Measurements from ENCODE around the gene ZGRF1. TPM values are rescaled to one million over a fixed set of nuclear protein-coding genes. Genes with fewer than 3 reads are reported as not detected.

Gene ZGRF1
- total RNA-seq, 1 experiment from 2014 or later: 6.9 TPM

DNA sequence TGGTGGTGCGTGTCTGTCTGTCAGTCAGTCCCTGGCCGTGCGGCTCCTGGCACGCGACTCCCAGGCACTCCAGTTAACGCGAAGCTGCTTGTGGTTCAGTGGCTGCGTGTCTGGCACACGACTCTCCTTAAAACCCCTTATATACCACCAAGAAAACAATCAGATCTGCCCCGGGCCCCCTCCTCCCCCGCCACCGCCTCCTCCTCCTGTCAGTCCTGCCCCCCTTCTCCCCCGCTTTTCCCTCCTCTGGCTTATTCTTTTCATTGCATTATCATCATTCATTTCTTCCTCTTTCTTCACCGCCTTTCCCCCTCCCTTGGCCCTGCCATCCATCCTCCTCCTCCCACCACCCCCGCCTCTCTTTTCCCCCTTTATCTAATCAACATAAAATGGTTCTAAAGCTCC, 120.6 kb downstream of the ZGRF1 start, which contains the start of gene NEUROG2:
NEUROG2 (minus strand) TSS at position 115 of the 405 bp plus-strand sequence. CDS start 705 bp downstream, outside the sequence.
- H3K36me3 Mint-ChIP-seq (ENCODE audit: insufficient read depth, unreplicated experiment): no peaks in the 10 kb centered on the region
- H3K9me3 Mint-ChIP-seq (ENCODE audit: unreplicated experiment): no peaks in the 10 kb centered on the region
- intact Hi-C loops (cut with micrococcal nuclease): no loop called here
- peaks cover 97% of the 10 kb centered on the region for H3K27me3 Mint-ChIP-seq (ENCODE audit: insufficient read depth, unreplicated experiment)
- H3K4me3 Mint-ChIP-seq (ENCODE audit: unreplicated experiment): peak within 1 kb of the TSS; percentile 98
- no peak for TF ChIP-seq CTCF (IDR thresholded peaks at IDR 0.05; ENCODE audit: unreplicated experiment)
- ChIA-PET CTCF (interaction anchor here (0.6 to 1.7 kb wide), 5 partner anchors 8 to 299 kb away, joined by 3 to 6 read pairs (median 3); no protein-coding TSS in a partner anchor), POLR2A (interaction anchor here (0.9 to 1.9 kb wide), 2 partner anchors 8 to 219 kb away, joined by 3 to 6 read pairs; partner anchors contain the start of gene ALPK1)
- no peak within 1 kb of the TSS for H3K27ac Mint-ChIP-seq (ENCODE audit: low read depth, unreplicated experiment)
- peaks cover 26% of the 10 kb centered on the region for H3K4me1 Mint-ChIP-seq (ENCODE audit: insufficient read depth, unreplicated experiment)
- BruUV-seq (replicated peaks): no TSS peak
- DNase-seq (ENCODE audit: unreplicated experiment): no peak

- Mint-ChIP-seq H3K27me3 (ENCODE audit: insufficient read depth, unreplicated experiment) (peaks cover 92% of the 10 kb centered on the region), H3K4me1 (ENCODE audit: insufficient read depth, unreplicated experiment) (peaks cover 26% of the 10 kb centered on the region), H3K4me3 (ENCODE audit: unreplicated experiment) (peak overlapping the region; percentile 98), H3K27ac (ENCODE audit: low read depth, unreplicated experiment) (no peak overlapping the region), H3K9me3 (ENCODE audit: unreplicated experiment) (no peaks in the 10 kb centered on the region), H3K36me3 (ENCODE audit: insufficient read depth, unreplicated experiment) (no peaks in the 10 kb centered on the region)
- no TSS peak for BruUV-seq (replicated peaks)
- TF ChIP-seq CTCF (IDR thresholded peaks at IDR 0.05; ENCODE audit: unreplicated experiment): no peak
- ChIA-PET CTCF (interaction anchor here (0.7 to 1.7 kb wide), 5 partner anchors 9 to 416 kb away, joined by 3 to 6 read pairs (median 3); no protein-coding TSS in a partner anchor), POLR2A (interaction anchor here (0.6 to 1.9 kb wide), 3 partner anchors 9 to 218 kb away, joined by 3 to 6 read pairs (median 4); partner anchors contain the start of gene ALPK1)
- intact Hi-C loops (cut with micrococcal nuclease): loop anchor here (1.0 kb wide), 1 partner anchor 23 kb away; no protein-coding TSS in a partner anchor
- no peak for DNase-seq (ENCODE audit: unreplicated experiment)
These were observed 121.3 kb downstream of the ZGRF1 start for GRCh38 chr4:112515198-112516065.

GRCh38 chr4:112514647-112515197, 122.0 kb downstream of the ZGRF1 start:
- ChIA-PET CTCF (interaction anchor here (0.9 to 1.7 kb wide), 3 partner anchors 8 to 415 kb away, joined by 3 to 6 read pairs (median 3); no protein-coding TSS in a partner anchor), POLR2A (interaction anchor here (0.6 to 1.9 kb wide), 2 partner anchors 9 to 123 kb away, joined by 4 to 6 read pairs; no protein-coding TSS in a partner anchor)
- Mint-ChIP-seq H3K9me3 (ENCODE audit: unreplicated experiment) (no peaks in the 10 kb centered on the region), H3K27ac (ENCODE audit: low read depth, unreplicated experiment) (no peak overlapping the region), H3K4me1 (ENCODE audit: insufficient read depth, unreplicated experiment) (peaks cover 26% of the 10 kb centered on the region), H3K4me3 (ENCODE audit: unreplicated experiment) (peak overlapping the region; percentile 98), H3K27me3 (ENCODE audit: insufficient read depth, unreplicated experiment) (peaks cover 87% of the 10 kb centered on the region), H3K36me3 (ENCODE audit: insufficient read depth, unreplicated experiment) (no peaks in the 10 kb centered on the region)
- DNase-seq (ENCODE audit: unreplicated experiment): no peak
- TF ChIP-seq CTCF (IDR thresholded peaks at IDR 0.05; ENCODE audit: unreplicated experiment): no peak
- intact Hi-C loops (cut with micrococcal nuclease): loop anchor here (1.0 kb wide), 1 partner anchor 22 kb away; no protein-coding TSS in a partner anchor
- no TSS peak for BruUV-seq (replicated peaks)
